GM11168 (cell line): ENCODE measurements around the gene MVB12B.

Experiments
- in situ Hi-C: fragments of 300-500 bp; cut with MboI; formaldehyde crosslinking; loops from one replicate; pipeline ENCODE4 v1.12.0; 2022; ENCODE audit warnings: low sequenced_read_pairs; ENCODE audit not compliant: unreplicated experiment

Gene MVB12B

GRCh38 chr9:126457890-126458289 is 131.3 kb downstream of the MVB12B start:
- in situ Hi-C loops: no loop called here

GRCh38 chr9:126459126-126459525 is 132.5 kb downstream of the MVB12B start:
- in situ Hi-C loops: no loop called here

DNA sequence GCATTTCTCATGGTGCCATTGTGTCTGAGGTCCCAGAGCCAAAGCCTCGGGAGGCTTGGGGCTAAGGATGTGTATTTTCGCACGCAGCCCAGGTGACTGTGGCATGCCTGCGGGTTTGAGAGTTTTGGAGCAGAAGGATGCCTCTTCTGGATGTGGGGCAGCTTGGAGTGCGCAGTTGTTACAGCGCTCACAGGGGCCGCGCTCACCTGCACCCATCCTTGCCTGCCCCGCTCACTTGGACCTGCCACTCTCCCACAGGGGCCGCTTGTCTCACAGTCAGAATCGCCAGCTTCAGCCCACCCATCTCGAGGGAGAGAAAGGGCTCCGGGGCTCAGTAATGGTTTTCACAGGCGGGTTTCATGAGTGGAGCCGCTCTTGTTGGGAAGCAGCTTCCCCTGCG is 132.9 kb downstream of the MVB12B start:
- in situ Hi-C loops: no loop called here

DNA sequence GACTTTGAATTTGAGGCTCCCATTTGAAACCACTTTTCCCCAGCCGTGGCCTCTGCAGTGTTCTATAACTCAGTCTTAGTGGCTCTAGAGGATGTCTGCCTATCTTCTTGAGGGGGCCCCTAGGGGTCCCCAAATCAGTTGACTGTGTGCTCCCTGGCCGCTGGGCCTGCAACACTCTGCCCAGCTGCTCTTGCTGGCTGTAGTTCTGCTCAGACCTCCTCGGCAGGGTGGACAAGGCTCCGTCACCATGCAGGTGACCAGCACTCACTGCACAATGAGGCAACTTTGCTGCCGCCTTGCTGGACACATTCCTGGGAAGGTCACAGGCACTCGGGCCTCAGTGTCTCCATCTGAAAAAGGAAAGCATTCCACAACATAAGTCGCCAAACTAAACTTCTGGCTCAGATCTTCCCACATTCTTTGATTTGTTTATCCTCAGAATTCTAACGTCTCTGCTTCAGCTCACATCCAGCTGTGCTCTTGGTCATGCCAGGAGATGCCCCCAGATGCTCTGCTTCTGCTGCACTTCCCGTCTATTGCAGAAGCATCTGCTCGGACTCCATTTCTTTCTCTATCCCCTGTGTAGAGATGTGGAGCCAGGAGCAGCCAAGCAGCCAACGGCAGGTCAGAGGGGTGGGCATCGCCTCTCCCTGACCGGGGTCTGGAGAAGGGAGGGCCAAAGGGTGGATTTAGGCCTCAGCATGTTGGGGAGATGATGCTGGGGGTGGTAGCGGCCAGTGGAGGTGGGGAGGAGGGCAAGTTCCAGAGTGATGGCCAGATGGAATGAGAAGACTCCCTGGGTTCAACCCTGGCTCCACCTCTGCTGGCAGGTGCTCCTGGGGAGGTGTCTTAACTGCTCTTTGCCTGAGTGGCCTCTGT is 133.6 kb downstream of the MVB12B start:
- in situ Hi-C loops: no loop called here

DNA sequence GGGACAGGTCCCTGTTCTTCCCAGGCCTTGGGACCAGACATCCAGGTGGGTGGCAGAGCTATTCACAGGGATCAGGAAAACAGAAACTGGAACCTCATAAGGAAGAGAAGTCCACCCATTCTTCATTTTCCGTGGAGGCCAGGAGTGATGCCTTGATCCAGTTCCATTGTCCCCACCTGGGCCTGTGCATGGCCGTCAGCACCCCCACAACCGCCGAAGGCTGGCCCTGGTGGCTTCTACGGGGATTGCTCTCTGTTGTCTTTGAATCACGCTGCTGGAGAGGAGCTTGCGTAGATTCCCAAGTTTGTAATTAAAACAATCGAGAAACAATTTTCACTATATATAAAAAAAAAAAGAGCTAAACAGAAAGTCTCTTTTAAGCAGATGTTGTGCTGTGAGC is 134.4 kb downstream of the MVB12B start:
- in situ Hi-C loops: no loop called here

GRCh38 chr9:126461608-126462007 is 135.0 kb downstream of the MVB12B start:
- in situ Hi-C loops: no loop called here

GRCh38 chr9:126462617-126463016 is 136.0 kb downstream of the MVB12B start:
- in situ Hi-C loops: no loop called here

- in situ Hi-C loops: no loop called here
Measured at GRCh38 chr9:126463426-126463825, 136.8 kb downstream of the MVB12B start.

DNA sequence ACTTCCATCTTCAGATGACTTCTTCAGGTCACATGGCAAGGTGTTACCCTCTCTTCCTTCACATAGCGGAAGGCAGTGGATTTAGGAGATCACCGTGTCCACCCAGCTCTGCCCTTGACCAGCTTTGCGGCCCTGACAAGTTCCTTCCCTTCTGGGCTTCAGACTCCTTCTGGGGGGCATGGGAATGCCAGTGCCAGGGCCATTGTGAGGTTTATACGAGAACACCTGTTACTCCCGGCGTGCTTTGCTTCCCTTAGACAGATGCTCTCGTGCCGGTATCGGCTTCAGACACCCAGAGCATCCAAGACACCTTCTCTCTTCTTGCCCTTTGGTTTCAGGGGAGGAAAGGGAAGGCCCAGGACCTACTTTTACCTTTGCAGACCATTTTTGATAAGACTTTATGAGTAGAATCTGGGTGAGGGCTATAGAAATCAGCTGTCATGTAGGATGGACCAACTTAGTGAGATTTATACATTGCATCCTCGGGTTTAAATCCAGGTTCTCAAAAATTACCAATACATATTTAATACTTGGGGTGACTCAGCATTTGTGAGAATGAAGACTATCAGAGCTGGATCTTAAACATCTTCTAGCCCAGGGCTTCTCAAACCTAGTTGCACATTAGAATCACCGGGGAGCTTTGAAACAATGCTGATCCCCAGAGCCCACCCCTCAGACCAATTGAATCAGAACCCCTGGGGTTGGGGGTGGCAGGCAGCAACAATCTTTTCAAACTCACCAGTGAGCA is 138.2 kb downstream of the MVB12B start:
- in situ Hi-C loops: no loop called here

DNA sequence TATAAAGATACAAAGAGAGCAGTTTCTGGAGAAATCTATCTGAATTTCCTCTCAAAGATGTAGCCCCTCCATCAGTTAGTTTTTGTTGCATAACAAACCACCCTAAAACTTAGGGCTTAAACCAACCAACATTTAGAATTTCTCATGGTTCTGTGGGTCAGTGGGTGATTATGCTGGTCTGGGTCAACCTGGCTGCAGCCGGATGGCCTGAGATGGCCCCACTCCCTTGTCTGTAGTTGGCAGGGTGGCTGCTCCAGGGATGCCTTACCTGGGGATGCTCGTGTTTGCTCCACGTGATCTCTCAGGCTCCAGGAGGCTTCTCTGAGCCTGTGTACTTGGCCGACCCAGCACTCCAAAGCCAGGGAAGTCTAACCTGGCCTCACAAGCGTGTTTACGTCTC is 139.3 kb downstream of the MVB12B start:
- in situ Hi-C loops: no loop called here

- in situ Hi-C loops: no loop called here
Measured at GRCh38 chr9:126468141-126468825, 141.7 kb downstream of the MVB12B start.

- in situ Hi-C loops: no loop called here
Measured at GRCh38 chr9:126470241-126470993, 143.8 kb downstream of the MVB12B start.

DNA sequence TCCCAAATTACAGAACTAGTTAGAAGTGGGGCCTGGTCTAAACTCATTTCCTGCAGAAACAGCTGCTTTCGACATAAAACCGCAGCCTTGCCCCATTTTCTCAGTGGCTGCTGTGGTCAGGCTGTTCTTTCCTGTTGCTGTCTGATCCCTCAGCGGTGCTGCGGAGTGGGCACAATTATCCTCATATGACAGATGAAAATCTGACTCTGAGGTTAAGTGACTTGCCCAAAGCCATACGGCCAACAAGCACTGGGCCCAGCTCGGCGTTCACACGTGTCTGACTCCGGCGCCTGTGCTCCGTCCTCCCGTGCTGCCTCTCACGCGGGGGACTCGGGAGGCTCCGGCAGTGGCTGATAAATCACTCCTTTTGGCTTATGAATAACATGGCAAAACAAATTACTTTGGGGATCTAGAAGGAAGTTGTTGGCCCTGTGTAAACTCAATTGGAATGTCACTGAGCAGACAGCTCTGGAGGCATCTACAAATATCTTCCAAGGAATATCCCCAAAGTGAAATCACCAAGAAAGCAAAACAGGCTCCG is 144.5 kb downstream of the MVB12B start:
- in situ Hi-C loops: no loop called here

DNA sequence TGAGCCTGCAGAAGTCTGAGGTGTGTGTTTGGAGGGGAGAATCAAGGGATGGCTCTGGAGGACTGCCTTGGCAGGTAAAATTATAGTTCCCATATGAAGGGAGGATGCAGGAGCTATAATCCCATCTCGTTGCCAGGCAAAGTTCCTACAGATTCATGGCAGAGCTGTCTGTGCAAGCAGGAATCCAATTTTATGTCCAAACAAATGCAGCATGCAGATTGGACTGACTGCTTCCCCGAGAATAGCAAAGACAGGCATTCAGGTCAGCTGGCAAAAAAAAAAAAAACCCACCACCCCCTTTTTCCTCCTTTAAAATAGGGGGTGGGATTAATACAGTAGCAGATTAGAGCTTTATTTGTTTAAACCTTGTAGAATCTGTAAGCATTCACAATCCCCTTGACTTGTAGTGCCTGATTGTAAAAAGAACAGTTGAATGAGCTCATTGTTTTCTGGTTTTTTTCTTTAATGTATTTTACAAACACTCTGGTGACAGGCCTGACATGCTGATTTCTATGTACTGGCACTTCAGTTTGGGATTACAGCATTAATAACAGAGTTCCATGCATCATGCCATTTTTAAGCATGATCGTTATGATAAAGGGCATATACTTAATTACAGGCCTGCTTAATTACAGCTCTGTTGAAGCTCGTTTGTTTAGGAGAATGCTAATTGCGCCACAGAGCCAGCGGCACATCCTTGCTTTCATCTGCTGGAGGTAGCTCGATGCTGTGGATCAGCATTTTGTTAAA is 145.7 kb downstream of the MVB12B start:
- in situ Hi-C loops: no loop called here

- in situ Hi-C loops: no loop called here
Measured at GRCh38 chr9:126472948-126473298, 146.3 kb downstream of the MVB12B start.

GRCh38 chr9:126474206-126474765 is 147.7 kb downstream of the MVB12B start:
- in situ Hi-C loops: no loop called here

- in situ Hi-C loops: loop anchor here (5.0 to 25.0 kb wide), 2 partner anchors 173 to 1063 kb away; no protein-coding TSS in a partner anchor
Measured at GRCh38 chr9:126474786-126475485, 148.3 kb downstream of the MVB12B start.

- in situ Hi-C loops: loop anchor here (5.0 to 25.0 kb wide), 2 partner anchors 174 to 1064 kb away; no protein-coding TSS in a partner anchor
Measured at GRCh38 chr9:126475933-126476555, 149.4 kb downstream of the MVB12B start.
